ENCODE data around the gene DTX3.

DNA sequence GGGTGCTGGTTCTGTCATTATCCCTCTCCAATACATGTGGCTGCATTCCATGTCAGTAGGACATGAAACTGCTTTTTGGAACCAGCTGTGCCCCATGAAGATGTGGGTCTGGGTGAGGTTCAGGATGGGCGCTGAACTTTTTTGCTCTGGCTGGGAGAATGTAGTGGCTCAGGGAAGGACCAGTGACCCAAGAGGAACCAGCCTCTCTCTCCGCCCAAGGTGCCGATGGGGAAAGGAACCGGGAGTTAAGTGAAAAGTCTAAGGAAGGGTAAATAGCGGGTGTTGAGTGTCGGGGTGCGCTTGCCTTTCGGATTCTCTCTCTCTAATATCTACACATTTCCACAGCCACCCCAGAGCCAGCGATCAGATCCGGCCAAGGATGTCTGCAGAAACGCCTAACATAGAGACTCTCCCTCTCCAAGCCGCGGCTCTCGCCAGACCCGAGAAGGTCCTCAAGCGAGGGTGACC, 14.4 kb downstream of the DTX3 start:
- TF ChIP-seq CTCF (conservative IDR thresholded peaks at IDR 0.05): no peak
- TF ChIP-seq ZFX (IDR thresholded peaks at IDR 0.05): no peak

Measured in C4-2B (cell line).